Ascending aorta (tissue), 2 donors: ENCODE results near the gene RWDD2A. TPM values are rescaled to one million over a fixed set of nuclear protein-coding genes. Genes with fewer than 3 reads are reported as not detected.
A peak's percentile ranks its signal among the peaks of the same experiment; 100 is the strongest.

Source experiments
- DNase-seq, 2 donors: peaks; one replicate each; pipeline ENCODE4 v3.0.0-alpha.2; 2019; ENCODE audit warnings: low spot score in 2 of 2
- H3K27ac ChIP-seq, 2 donors: fragments of 200-600 bp; sonication (generic); one replicate each; pipeline ENCODE4 v1.5.1; 2016 to 2017; ENCODE audit warnings: mild to moderate bottlenecking in 1 of 2
- H3K27me3 ChIP-seq: fragments of 200-600 bp; sonication (generic); one replicate; pipeline ENCODE4 v1.5.1; 2017
- H3K36me3 ChIP-seq, 2 donors: fragments of 200-600 bp; sonication (generic); one replicate each; pipeline ENCODE4 v1.5.1; 2016
- H3K4me1 ChIP-seq, 2 donors: fragments of 200-600 bp; sonication (generic); one replicate each; pipeline ENCODE4 v1.5.1; 2016 to 2017; ENCODE audit warnings: mild to moderate bottlenecking in 1 of 2
- H3K4me3 ChIP-seq, 2 donors: fragments of 200-600 bp; sonication (generic); one replicate each; pipeline ENCODE4 v1.5.1; 2016 to 2017; ENCODE audit warnings: mild to moderate bottlenecking in 1 of 2
- H3K9me3 ChIP-seq, 2 donors: fragments of 200-600 bp; sonication (generic); one replicate each; pipeline ENCODE4 v1.5.1; 2016
- intact Hi-C: fragments of 100-400 bp; cut with DNase I; formaldehyde crosslinking; loops from one replicate; pipeline ENCODE4 v1.15.1; 2023
- total RNA-seq: library from RNA; depleted of rRNA; stranded (reverse); fragments of >200 nt; gene quantifications from one replicate; pipeline ENCODE4 v1.1.0, GENCODE V29; 2016
- TF ChIP-seq, protein P1 (sequence below), 3 experiments: fragments of 200-600 bp in 2 of 3; fragments of 450-650 bp in 1 of 3; sonication (generic) in 2 of 3; IDR thresholded peaks; one replicate each; pipeline ENCODE4 v1.5.1; 2016 to 2019; ENCODE audit warnings: antibody characterized with exemption in 3 of 3, mild to moderate bottlenecking in 1 of 3, moderate library complexity in 1 of 3

Gene RWDD2A
- total RNA-seq: 3.5 TPM

DNA sequence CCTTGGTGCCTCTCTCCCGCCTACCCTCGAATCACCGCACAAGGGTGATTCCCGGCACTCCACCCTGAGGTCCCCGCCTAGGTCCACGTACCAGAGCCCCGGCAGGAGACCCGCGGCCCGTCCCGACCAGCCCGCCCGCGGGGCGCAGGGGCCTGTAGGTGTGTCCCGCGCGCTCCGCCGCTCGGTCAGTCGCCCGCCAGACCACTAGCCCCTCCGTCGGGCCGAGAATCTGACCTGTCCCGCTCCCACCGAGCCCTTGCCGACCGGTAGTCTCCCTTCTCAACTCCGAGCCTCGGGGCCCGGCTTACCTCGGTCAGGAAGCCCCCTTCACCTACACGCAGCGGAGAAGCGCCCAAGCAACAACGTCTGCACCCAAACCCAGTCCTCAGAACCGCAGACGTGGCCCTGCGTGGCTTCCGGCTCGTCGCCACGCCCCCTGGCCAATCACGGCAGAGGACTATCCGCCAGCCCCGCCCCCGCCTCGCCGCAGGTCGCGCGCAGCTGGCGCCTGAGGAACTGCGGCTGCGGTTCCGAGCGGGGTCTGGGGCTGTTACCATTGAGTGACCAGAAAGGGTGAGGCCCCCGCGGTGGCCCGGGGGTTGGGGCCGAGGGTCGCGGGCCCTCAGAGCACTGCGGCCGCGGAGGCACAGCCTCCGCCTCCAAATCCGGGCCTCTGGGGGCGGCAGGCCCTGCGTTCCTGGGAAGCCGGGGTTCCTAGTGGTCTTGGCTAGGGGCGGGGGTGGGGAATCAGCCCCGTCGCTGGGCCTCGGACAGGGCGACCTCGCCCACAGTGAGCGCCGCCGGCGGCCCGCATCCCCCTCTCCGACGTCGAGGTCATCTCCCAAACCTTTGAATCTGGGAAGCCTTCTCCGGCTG lies at the start of gene RWDD2A, which contains the start of gene PGM3:
TSS of gene RWDD2A (plus strand) at position 487 of the 876 bp plus-strand sequence. CDS start 1,095 bp downstream, outside the sequence.
TSS of gene PGM3 (minus strand) at position 395 of the 876 bp plus-strand sequence. CDS start 2,253 bp downstream, outside the sequence.
- intact Hi-C loops: loop anchor here (2.0 to 10.0 kb wide), 6 partner anchors 126 to 1572 kb away; partner anchors contain the start of genes CEP162, CYB5R4, DOP1A and IBTK
- H3K27me3 ChIP-seq: no peaks in the 10 kb centered on the region
- H3K27ac ChIP-seq: peak within 1 kb of the TSS; percentile 87 to 92
- H3K4me3 ChIP-seq: peak within 1 kb of the TSS; percentile 59 to 93
- H3K4me1 ChIP-seq: peaks cover 0 to 19% of the 10 kb centered on the region in 2 donors
- TF ChIP-seq, protein P1, sequence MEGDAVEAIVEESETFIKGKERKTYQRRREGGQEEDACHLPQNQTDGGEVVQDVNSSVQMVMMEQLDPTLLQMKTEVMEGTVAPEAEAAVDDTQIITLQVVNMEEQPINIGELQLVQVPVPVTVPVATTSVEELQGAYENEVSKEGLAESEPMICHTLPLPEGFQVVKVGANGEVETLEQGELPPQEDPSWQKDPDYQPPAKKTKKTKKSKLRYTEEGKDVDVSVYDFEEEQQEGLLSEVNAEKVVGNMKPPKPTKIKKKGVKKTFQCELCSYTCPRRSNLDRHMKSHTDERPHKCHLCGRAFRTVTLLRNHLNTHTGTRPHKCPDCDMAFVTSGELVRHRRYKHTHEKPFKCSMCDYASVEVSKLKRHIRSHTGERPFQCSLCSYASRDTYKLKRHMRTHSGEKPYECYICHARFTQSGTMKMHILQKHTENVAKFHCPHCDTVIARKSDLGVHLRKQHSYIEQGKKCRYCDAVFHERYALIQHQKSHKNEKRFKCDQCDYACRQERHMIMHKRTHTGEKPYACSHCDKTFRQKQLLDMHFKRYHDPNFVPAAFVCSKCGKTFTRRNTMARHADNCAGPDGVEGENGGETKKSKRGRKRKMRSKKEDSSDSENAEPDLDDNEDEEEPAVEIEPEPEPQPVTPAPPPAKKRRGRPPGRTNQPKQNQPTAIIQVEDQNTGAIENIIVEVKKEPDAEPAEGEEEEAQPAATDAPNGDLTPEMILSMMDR (IDR thresholded peaks at IDR 0.05): peak in 1 of 3 experiments; percentile 8
- no peaks in the 10 kb centered on the region for H3K9me3 ChIP-seq
- peak; percentile 75 to 95 for DNase-seq
- peaks cover 3 to 4% of the 10 kb centered on the region in 2 donors for H3K36me3 ChIP-seq

DNA sequence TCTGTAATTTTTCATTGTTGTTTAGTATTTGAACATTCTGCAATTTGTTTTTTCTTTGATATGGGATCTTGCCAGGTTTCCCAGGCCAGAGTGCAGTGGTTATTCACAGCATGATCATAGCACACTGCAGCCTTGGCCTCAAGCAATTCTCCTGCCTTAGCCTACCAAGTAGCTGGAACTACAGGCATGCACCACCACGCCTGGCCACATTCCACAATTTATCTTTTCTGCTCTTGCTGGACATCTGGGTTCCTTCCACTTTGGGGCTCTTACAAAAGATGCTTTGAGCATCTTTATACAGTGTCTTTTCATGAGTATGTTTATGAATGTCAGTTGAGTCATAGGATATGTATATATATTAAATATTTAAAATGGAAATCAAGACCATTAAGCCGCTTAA lies 42.0 kb upstream of the RWDD2A start:
- Histone ChIP-seq H3K4me1 (no peaks in the 10 kb centered on the region), H3K9me3 (no peaks in the 10 kb centered on the region), H3K36me3 (peaks cover 41 to 44% of the 10 kb centered on the region in 2 donors), H3K27ac (no peak overlapping the region), H3K4me3 (no peak overlapping the region), H3K27me3 (no peaks in the 10 kb centered on the region)
- intact Hi-C loops: no loop called here
- DNase-seq: no peak
- TF ChIP-seq, protein P1 (IDR thresholded peaks at IDR 0.05): no peak

DNA sequence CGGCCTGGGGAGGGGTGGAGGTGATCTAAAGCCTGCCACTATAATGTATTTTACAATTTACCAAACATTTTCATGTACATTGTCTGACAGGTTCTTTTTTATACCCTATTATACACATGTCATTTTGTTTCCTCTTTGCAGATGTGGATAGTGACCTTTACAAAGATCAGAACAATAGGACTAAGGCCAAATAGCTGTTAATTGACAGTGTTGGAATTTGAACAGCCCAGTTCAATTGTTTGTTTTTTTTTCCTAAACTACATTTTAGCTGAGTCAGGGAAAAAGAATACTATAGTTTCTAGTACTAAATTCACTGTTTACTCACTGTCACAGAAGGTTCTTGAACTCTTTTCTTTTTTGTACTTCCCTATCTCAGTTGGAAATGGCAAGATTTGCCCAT lies 40.2 kb upstream of the RWDD2A start:
- no peak overlapping the region for H3K27ac ChIP-seq
- TF ChIP-seq, protein P1 (IDR thresholded peaks at IDR 0.05): no peak
- H3K9me3 ChIP-seq: no peaks in the 10 kb centered on the region
- peaks cover 49 to 57% of the 10 kb centered on the region in 2 donors for H3K36me3 ChIP-seq
- no peak for DNase-seq
- no peak overlapping the region for H3K4me3 ChIP-seq
- intact Hi-C loops: no loop called here
- no peaks in the 10 kb centered on the region for H3K4me1 ChIP-seq
- no peaks in the 10 kb centered on the region for H3K27me3 ChIP-seq

DNA sequence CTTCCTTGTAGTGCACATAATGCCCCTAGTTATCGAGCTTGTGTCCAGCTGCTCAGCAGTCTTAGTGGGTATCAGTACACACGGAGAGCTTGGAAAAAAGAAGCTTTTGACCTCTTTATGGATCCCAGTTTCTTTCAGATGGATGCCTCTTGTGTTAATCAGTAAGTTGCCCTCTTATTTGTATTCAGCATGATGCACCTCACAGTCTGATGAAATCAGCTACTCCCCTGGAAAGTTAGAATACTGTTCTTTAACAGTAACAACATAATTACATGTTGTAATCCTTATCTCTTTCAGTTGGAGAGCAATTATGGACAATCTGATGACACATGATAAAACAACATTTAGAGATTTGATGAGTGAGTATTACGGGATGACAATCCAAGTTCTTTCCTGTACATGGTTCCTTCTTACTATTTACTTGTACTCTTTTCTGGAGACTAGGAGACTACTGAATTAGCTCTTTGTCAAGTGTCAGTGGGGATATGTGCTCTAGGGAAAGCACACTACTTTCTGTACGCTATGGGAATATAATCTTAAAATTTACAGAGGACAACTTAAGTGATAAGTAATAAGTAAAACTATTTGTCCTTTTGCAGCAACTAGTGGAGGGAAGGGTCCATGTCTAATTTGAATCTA lies 39.2 kb upstream of the RWDD2A start:
- Histone ChIP-seq H3K4me1 (no peaks in the 10 kb centered on the region), H3K36me3 (peaks cover 48 to 67% of the 10 kb centered on the region in 2 donors), H3K4me3 (no peak overlapping the region), H3K9me3 (no peaks in the 10 kb centered on the region), H3K27me3 (no peaks in the 10 kb centered on the region), H3K27ac (no peak overlapping the region)
- DNase-seq: no peak
- TF ChIP-seq, protein P1 (IDR thresholded peaks at IDR 0.05): no peak
- intact Hi-C loops: no loop called here

DNA sequence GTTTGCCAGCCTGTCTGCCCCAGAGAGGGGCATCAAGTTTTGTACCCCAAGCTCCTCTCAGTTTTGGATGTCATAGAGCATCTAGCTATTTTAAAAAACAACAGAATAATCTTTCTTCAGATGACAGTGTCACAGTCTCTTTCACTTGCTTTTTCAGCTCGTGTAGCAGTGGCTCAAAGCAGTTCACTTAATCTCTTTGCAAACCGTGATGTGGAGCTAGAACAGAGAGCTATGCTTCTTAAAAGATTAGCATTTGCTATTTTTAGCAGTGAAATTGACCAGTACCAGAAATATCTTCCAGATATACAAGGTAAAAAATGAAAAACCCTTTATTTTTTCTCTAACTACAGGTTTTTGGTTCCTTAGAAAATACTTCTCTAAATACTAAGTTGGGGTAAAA lies 37.4 kb upstream of the RWDD2A start:
- DNase-seq: no peak
- TF ChIP-seq, protein P1 (IDR thresholded peaks at IDR 0.05): no peak
- intact Hi-C loops: no loop called here
- Histone ChIP-seq H3K4me3 (no peak overlapping the region), H3K27me3 (no peaks in the 10 kb centered on the region), H3K4me1 (no peaks in the 10 kb centered on the region), H3K27ac (no peak overlapping the region), H3K36me3 (peaks cover 48 to 77% of the 10 kb centered on the region in 2 donors), H3K9me3 (no peaks in the 10 kb centered on the region)
